HG02798 (cell line): ENCODE measurements around the gene DAAM2.

Experiments
- ATAC-seq: cut with Tn5 transposase; IDR thresholded peaks from one replicate; pipeline ENCODE4 v1.9.1; 2021; ENCODE audit warnings: mild to moderate bottlenecking; ENCODE audit not compliant: unreplicated experiment, poor library complexity

The DAAM2 gene

GRCh38 chr6:39841923-39842322, 49.7 kb downstream of the DAAM2 start:
- ATAC-seq = no peak

- ATAC-seq = no peak
Measured at GRCh38 chr6:39843305-39844020, 51.3 kb downstream of the DAAM2 start.

GRCh38 chr6:39844866-39845265, 52.7 kb downstream of the DAAM2 start:
- ATAC-seq = no peak

- no peak for ATAC-seq
Measured at GRCh38 chr6:39847221-39847620, 55.0 kb downstream of the DAAM2 start.

GRCh38 chr6:39848171-39848570, 56.0 kb downstream of the DAAM2 start:
- no peak for ATAC-seq

- no peak for ATAC-seq
Measured at GRCh38 chr6:39849228-39849627, 57.1 kb downstream of the DAAM2 start.

GRCh38 chr6:39849764-39850163, 57.6 kb downstream of the DAAM2 start:
- ATAC-seq = no peak

- no peak for ATAC-seq
Measured at GRCh38 chr6:39850736-39851297, 58.6 kb downstream of the DAAM2 start.

GRCh38 chr6:39851331-39851730, 59.2 kb downstream of the DAAM2 start:
- no peak for ATAC-seq

- ATAC-seq = no peak
Measured at GRCh38 chr6:39852324-39852723, 60.1 kb downstream of the DAAM2 start.

- ATAC-seq = no peak
Measured at GRCh38 chr6:39853604-39854003, 61.4 kb downstream of the DAAM2 start.

- no peak for ATAC-seq
Measured at GRCh38 chr6:39855356-39855995, 63.3 kb downstream of the DAAM2 start.

- no peak for ATAC-seq
Measured at GRCh38 chr6:39859025-39859424, 66.8 kb downstream of the DAAM2 start.

GRCh38 chr6:39861663-39862062, 69.5 kb downstream of the DAAM2 start:
- no peak for ATAC-seq

- no peak for ATAC-seq
Measured at GRCh38 chr6:39865011-39865888, 73.1 kb downstream of the DAAM2 start.

- ATAC-seq = no peak
Measured at GRCh38 chr6:39867592-39867991, 75.4 kb downstream of the DAAM2 start.

- ATAC-seq = no peak
Measured at GRCh38 chr6:39870950-39871349, 78.8 kb downstream of the DAAM2 start.

- no peak for ATAC-seq
Measured at GRCh38 chr6:39873439-39873838, 81.3 kb downstream of the DAAM2 start.

GRCh38 chr6:39876111-39876510, 83.9 kb downstream of the DAAM2 start:
- ATAC-seq = no peak

- no peak for ATAC-seq
Measured at GRCh38 chr6:39876826-39877225, 84.7 kb downstream of the DAAM2 start.

- no peak for ATAC-seq
Measured at GRCh38 chr6:39879535-39879934, 87.4 kb downstream of the DAAM2 start.
